GM23248 (cell line): ENCODE measurements around the gene GPANK1. TPM values are rescaled to one million over a fixed set of nuclear protein-coding genes. Genes with fewer than 3 reads are reported as not detected.

Source experiments
- DNase-seq: peaks from one replicate; pipeline ENCODE4 v3.0.0-alpha.2; 2015
- H2AFZ ChIP-seq: fragments of 200-600 bp; sonication (generic); 2 replicates; pipeline ENCODE4 v1.6.1; 2016; ENCODE audit warnings: antibody characterized with exemption
- H3F3A ChIP-seq: fragments of 200-600 bp; sonication (generic); 2 replicates; pipeline ENCODE4 v1.6.1; 2016; ENCODE audit warnings: mild to moderate bottlenecking, antibody characterized with exemption, mixed run types; ENCODE audit not compliant: insufficient read depth
- H3K27ac ChIP-seq: fragments of 200-600 bp; sonication (generic); 2 replicates; pipeline ENCODE4 v1.5.1; 2016; ENCODE audit warnings: mild to moderate bottlenecking
- H3K27me3 ChIP-seq: fragments of 200-600 bp; sonication (generic); replicated peaks from 2 replicates; pipeline ENCODE4 v1.6.1; 2016; ENCODE audit warnings: mild to moderate bottlenecking; ENCODE audit not compliant: insufficient read depth
- H3K36me3 ChIP-seq: fragments of 200-600 bp; sonication (generic); 2 replicates; pipeline ENCODE4 v1.6.1; 2016; ENCODE audit warnings: low read depth, mild to moderate bottlenecking
- H3K4me1 ChIP-seq: fragments of 200-600 bp; sonication (generic); 2 replicates; pipeline ENCODE4 v1.6.1; 2016; ENCODE audit warnings: mild to moderate bottlenecking; ENCODE audit not compliant: insufficient read depth
- H3K4me2 ChIP-seq: fragments of 200-600 bp; sonication (generic); one replicate; pipeline ENCODE4 v1.6.1; 2016; ENCODE audit warnings: mild to moderate bottlenecking; ENCODE audit not compliant: unreplicated experiment
- H3K4me3 ChIP-seq: fragments of 200-600 bp; sonication (generic); 2 replicates; pipeline ENCODE4 v1.5.1; 2016; ENCODE audit warnings: mild to moderate bottlenecking
- H3K79me2 ChIP-seq: fragments of 200-600 bp; sonication (generic); 2 replicates; pipeline ENCODE4 v1.6.1; 2016; ENCODE audit warnings: mild to moderate bottlenecking; ENCODE audit not compliant: insufficient read depth
- H3K9ac ChIP-seq: fragments of 200-600 bp; sonication (generic); 2 replicates; pipeline ENCODE4 v1.6.1; 2016; ENCODE audit warnings: mild to moderate bottlenecking
- H3K9me2 ChIP-seq: fragments of 200-600 bp; sonication (generic); 2 replicates; pipeline ENCODE4 v1.6.1; 2016; ENCODE audit warnings: mixed run types, mild to moderate bottlenecking, moderate library complexity; ENCODE audit not compliant: insufficient read depth
- H3K9me3 ChIP-seq: fragments of 200-600 bp; sonication (generic); one replicate; pipeline ENCODE4 v1.6.1; 2017; ENCODE audit warnings: low read depth
- H4K20me1 ChIP-seq: fragments of 200-600 bp; sonication (generic); 2 replicates; pipeline ENCODE4 v1.6.0; 2016; ENCODE audit not compliant: insufficient read depth
- EZH2 ChIP-seq: fragments of 200-600 bp; sonication (generic); IDR thresholded peaks from 2 replicates; pipeline ENCODE4 v1.6.1; 2018; ENCODE audit warnings: antibody characterized with exemption, mild to moderate bottlenecking; ENCODE audit not compliant: insufficient read depth, poor library complexity, severe bottlenecking
- EZH2phosphoT487 ChIP-seq: fragments of 200-600 bp; sonication (generic); IDR thresholded peaks from 2 replicates; pipeline ENCODE4 v1.6.1; 2018; ENCODE audit warnings: antibody characterized with exemption, moderate library complexity, mild to moderate bottlenecking, low read depth; ENCODE audit not compliant: insufficient read depth
- WGBS, 2 experiments: methylation state at CpG; one replicate each; pipeline ENCODE4 v1.1.6; 2015 to 2017; ENCODE audit warnings: low lambda C conversion rate in 2 of 2, low coverage in 1 of 2; ENCODE audit errors: missing lambda C conversion rate in 2 of 2; 5-methylcytosine and 5-hydroxymethylcytosine counted together
- in situ Hi-C: fragments of 300-500 bp; cut with MboI; formaldehyde crosslinking; loops from 2 replicates; pipeline ENCODE4 v1.15.0; 2020
- polyA plus RNA-seq: library from polyadenylated mRNA; unstranded; fragments of >200 nt; fragmentation: Nextera tagmentation; extraction: Ambion mirVana; gene quantifications from 2 replicates; pipeline ENCODE4 v1.2.1, GENCODE V29; 2016
- total RNA-seq: library from RNA; depleted of rRNA; stranded (reverse); fragments of >200 nt; shearing (Covaris generic); gene quantifications from 2 replicates; pipeline ENCODE4 v1.2.3, GENCODE V29; 2014

The GPANK1 gene
- total and polyA plus RNA-seq, 2 experiments from 2014 or later = 10.6 to 19.3 TPM

- Histone ChIP-seq H3K4me2 (peak overlapping the region; percentile 99), H2AFZ (peak overlapping the region; percentile 96), H3K4me3 (peak overlapping the region; percentile 96), H4K20me1 (no peaks in the 10 kb centered on the region), H3K27ac (peak overlapping the region; percentile 90), H3K36me3 (peaks cover 6% of the 10 kb centered on the region; the same call in 1 of the 2 replicates), H3K4me1 (peaks cover 8% of the 10 kb centered on the region), H3K9me2 (no peaks in the 10 kb centered on the region), H3F3A (no peaks in the 10 kb centered on the region), H3K27me3 (no peaks in the 10 kb centered on the region), H3K9ac (peak overlapping the region; percentile 86), H3K79me2 (peaks cover 36% of the 10 kb centered on the region), H3K9me3 (no peaks in the 10 kb centered on the region)
- WGBS, 2 experiments = 25 to 29% methylated on average over 7 of the region's 7 CpGs
- in situ Hi-C loops = no loop called here
- peak; percentile 56 for DNase-seq
- TF ChIP-seq EZH2phosphoT487 (no peak), EZH2 (no peak)
Observed at GRCh38 chr6:31701666-31702404, 37.0 kb upstream of the GPANK1 start.

- H3K79me2 ChIP-seq = peaks cover 36% of the 10 kb centered on the region
- in situ Hi-C loops = no loop called here
- peaks cover 6% of the 10 kb centered on the region; the same call in 1 of the 2 replicates for H3K36me3 ChIP-seq
- no peak overlapping the region for H3K4me3 ChIP-seq
- no peak overlapping the region for H2AFZ ChIP-seq
- no peaks in the 10 kb centered on the region for H3F3A ChIP-seq
- no peaks in the 10 kb centered on the region for H3K9me2 ChIP-seq
- H3K9ac ChIP-seq = peak overlapping the region; percentile 86; the same call in 1 of the 2 replicates
- WGBS, 2 experiments = 83 to 88% methylated on average over 5 of the region's 5 CpGs
- no peak overlapping the region for H3K4me2 ChIP-seq
- H3K4me1 ChIP-seq = peaks cover 8% of the 10 kb centered on the region
- TF ChIP-seq EZH2 (no peak), EZH2phosphoT487 (no peak)
- H3K9me3 ChIP-seq = no peaks in the 10 kb centered on the region
- no peaks in the 10 kb centered on the region for H4K20me1 ChIP-seq
- no peak overlapping the region for H3K27ac ChIP-seq
- DNase-seq = no peak
- no peaks in the 10 kb centered on the region for H3K27me3 ChIP-seq
Observed at GRCh38 chr6:31700740-31701401, 36.1 kb upstream of the GPANK1 start.

- DNase-seq = no peak
Observed at GRCh38 chr6:31697555-31697954, 32.8 kb upstream of the GPANK1 start.

DNA sequence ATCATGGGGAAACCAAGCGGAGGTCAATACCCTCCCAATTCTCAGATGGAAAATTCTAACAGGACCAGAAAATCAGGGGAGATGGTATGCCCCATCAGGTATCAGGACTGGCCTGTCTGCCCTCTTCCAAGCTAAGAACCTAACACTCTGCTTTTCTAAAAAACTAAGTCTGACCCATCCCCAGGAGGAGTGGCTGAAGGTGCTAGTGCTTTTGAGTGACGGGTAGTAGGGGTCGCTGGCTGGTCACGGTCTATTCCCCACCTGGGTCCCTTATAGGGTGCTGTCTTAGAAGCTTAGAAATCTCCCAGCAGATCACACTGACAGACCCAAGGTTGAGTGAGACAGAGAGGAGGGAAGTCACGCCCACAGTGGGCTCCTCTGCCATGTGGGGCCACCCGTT, 28.7 kb upstream of the GPANK1 start:
- TF ChIP-seq EZH2phosphoT487 = no peak
- TF ChIP-seq EZH2 = no peak
- Histone ChIP-seq H3K79me2 (no peaks in the 10 kb centered on the region), H3K4me1 (no peaks in the 10 kb centered on the region), H3K36me3 (peaks cover 13% of the 10 kb centered on the region; the same call in 1 of the 2 replicates), H3K9me2 (no peaks in the 10 kb centered on the region), H3K9ac (no peak overlapping the region), H3F3A (no peaks in the 10 kb centered on the region), H4K20me1 (no peaks in the 10 kb centered on the region), H3K27ac (no peak overlapping the region), H2AFZ (no peak overlapping the region), H3K4me3 (no peak overlapping the region), H3K27me3 (no peaks in the 10 kb centered on the region), H3K4me2 (no peak overlapping the region), H3K9me3 (no peaks in the 10 kb centered on the region)
- WGBS, 2 experiments = 89 to 91% methylated on average over 6 of the region's 6 CpGs
- in situ Hi-C loops = no loop called here
- DNase-seq = no peak

More at GRCh38 chr6:31697555-31697954, 32.8 kb upstream of the GPANK1 start:
- Histone ChIP-seq H3F3A (no peaks in the 10 kb centered on the region), H3K4me3 (no peak overlapping the region), H3K27me3 (no peaks in the 10 kb centered on the region), H3K4me2 (no peak overlapping the region), H3K79me2 (peaks cover 34% of the 10 kb centered on the region), H3K9me3 (no peaks in the 10 kb centered on the region), H2AFZ (no peak overlapping the region), H3K27ac (no peak overlapping the region), H3K36me3 (peaks cover 13% of the 10 kb centered on the region; the same call in 1 of the 2 replicates), H3K9me2 (no peaks in the 10 kb centered on the region), H4K20me1 (no peaks in the 10 kb centered on the region), H3K9ac (no peak overlapping the region), H3K4me1 (peaks cover 8% of the 10 kb centered on the region)
- WGBS, 2 experiments = 61 to 62% methylated on average over 3 of the region's 3 CpGs
- in situ Hi-C loops = no loop called here
- no peak for TF ChIP-seq EZH2
- TF ChIP-seq EZH2phosphoT487 = no peak
